GM21825 (cell line): Measurements from ENCODE around the gene TMED5.
"Not testable (repeated sequence)": the region's sequence is repeated elsewhere in the genome, so short reads cannot be mapped to it uniquely, and the experiment has no call there.

Experiments used
- ATAC-seq: cut with Tn5 transposase; IDR thresholded peaks from one replicate; pipeline ENCODE4 v1.9.1; 2021; ENCODE audit warnings: mild to moderate bottlenecking, moderate library complexity; ENCODE audit not compliant: unreplicated experiment

TMED5 gene

GRCh38 chr1:93179886-93180722, at the start of gene TMED5:
TSS of gene TMED5 (minus strand) at chr1:93180413. CDS start at chr1:93180242, 171 bp downstream.
- ATAC-seq = peak; percentile 85

DNA sequence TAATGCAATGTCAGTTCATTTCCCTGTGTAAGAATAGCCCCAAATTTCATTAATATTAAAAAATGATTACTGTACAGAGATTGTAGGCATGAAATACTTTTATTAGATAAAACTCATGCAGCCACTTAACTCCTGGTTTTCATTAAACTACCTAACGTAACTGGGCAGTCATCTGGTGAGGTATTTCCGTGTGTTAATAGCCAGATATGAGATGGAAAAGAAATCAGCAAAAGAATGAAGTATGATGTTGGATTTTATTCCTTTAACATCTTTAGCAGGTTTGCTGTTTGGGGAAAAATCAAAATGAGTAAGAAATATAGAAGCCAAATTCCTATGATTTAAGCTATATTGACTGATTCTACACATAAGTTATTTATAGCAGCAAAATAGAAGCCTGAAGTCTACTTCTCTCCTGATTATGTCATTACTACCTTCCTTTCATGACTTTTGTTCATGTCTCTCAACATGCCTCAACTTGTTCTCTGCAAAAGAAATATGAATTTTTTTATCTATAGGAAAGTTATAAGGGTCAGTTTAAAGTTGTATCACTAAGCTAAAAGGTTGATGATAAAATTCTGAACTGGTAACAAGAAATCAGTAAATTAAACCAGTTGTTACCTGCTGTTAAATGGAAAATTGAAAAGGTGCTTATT, 42.9 kb upstream of the TMED5 start:
- no peak for ATAC-seq

DNA sequence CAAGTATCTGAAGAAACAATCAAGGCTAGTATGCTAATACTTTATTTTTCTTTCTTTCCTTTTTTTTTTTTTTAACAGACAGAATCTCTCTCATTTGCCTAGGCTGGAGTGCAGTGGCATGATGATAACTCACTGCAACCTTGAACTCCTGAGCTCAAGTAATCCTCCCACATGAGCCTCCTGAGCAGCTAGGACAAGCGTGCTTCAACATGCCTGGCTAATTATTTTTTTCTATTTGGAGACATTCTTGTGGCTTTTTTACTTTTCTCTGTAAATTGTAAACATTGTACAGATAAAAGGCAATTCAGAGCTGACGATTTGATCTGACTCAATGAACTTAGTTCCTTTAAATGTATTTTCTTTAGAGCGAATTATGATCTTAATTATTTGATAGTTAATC, 41.7 kb upstream of the TMED5 start:
- no peak for ATAC-seq

- not testable (repeated sequence) for ATAC-seq
Measured at GRCh38 chr1:93220716-93221115, 40.5 kb upstream of the TMED5 start.

- ATAC-seq = no peak
Measured at GRCh38 chr1:93219443-93219842, 39.2 kb upstream of the TMED5 start.

DNA sequence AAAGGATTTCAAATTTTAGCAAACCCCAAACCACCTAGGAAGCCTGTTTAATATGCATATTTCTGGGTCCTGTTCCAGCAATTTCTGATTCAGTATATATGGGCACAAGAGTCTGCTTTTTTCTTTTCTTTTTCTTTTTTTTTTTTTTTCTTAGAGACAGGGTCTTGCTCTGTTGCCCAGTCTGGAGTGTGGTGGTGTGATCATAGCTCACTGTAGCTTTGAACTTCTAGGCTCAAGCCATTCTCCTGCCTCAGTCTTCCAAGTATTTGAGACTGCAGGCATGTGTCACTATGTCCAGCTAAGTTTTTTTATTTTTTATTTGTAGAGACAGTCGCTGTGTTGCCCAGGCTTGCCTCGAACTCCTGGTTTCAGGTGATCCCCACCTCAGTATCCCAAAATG, 35.1 kb upstream of the TMED5 start:
- no peak for ATAC-seq

DNA sequence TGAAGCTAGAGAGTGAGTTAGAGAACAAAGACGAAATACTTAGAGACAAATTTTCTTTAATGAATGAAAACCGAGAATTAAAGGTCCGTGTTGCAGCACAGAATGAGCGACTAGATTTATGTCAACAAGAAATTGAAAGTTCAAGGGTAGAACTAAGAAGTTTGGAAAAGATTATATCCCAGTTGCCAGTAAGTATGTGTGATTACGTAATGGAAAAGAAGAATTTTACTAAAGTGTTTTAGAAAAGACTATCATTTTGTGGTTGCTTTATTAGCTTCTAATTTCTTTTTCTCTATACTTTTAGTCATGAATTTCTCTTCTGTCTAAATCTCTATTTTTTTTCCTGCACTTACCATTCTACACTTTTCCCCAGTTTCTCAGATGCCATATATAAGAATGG, 27.0 kb upstream of the TMED5 start:
- no peak for ATAC-seq

DNA sequence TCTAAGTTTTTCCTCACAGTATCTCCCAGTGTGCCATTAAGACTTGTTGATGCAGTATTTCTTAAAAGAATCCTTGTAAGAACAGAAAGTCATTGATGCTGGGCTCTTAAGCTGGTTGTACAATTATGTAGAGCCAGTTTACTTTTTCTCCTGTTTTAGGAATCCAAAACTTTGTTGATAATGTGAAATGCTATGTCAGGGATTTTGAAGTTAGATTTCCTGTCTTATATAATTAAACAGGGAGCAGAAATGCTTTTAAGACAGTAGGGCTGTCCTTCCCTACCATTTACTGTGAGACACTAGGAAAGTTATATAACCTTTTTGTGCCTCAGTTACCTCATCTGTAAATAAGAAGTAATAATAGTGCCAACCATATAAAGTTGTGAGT, 26.3 kb upstream of the TMED5 start:
- no peak for ATAC-seq

GRCh38 chr1:93205892-93206566, 25.8 kb upstream of the TMED5 start:
- no peak for ATAC-seq

DNA sequence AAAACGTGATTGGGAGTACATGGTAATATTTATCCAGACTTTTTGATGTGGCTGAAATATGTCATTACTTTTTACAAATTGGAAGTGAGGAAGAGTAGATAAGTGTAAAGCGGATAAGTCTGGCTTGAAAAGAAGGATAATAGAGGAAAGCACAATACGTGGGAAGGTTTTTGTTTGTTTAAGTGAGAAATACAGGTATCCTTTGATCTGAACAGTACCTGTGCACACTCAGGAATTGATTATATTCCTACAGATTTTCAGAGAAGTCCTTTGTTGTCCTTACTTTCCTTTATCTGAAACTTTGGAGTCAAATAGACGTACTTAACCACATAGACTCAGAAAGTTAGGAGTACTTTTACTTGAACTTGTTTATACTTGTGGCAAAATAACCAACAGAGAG, 20.5 kb upstream of the TMED5 start:
- no peak for ATAC-seq

- no peak for ATAC-seq
Measured at GRCh38 chr1:93200086-93200620, 19.9 kb upstream of the TMED5 start.

- ATAC-seq = no peak
Measured at GRCh38 chr1:93199150-93199549, 18.9 kb upstream of the TMED5 start.

GRCh38 chr1:93196591-93196990, 16.4 kb upstream of the TMED5 start:
- no peak for ATAC-seq

GRCh38 chr1:93194231-93194990, 14.2 kb upstream of the TMED5 start:
- ATAC-seq = no peak

DNA sequence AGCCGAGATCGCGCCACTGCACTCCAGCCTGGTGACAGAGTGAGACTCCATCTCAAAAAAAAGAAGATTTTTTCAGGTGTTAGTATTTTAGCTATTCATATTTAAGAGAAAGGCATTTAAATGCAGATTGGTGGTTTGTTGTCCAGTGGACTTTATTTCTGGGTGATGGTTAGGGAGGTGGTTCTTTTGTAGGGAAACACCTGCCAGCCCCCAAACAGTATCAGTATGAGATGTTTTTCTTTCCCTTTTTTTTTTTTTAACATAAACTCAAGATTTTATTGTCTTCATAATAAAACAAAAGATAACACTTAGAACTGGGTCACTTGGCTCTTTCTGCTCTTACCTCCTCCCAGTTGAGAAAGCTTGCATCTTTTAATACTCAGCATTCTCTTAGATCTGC, 10.2 kb upstream of the TMED5 start:
- no peak for ATAC-seq

DNA sequence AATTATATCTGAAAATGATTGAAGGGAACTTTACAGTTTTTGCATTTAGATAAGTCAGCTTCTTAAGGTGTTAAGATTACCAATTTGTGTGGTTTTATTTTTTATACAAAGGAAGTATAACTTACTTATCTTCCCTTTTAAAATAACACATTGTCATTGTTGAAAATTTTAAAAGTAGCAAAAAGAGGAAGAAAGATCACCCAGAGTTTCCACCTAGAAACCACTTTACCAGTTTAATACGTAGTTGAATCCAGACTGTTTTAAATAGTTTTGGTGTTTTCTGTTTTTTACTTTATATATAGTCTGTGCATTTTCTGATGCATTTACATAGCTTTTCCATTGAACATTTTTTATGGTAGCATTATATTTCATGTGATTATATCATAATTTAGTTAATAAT, 6.5 kb upstream of the TMED5 start:
- ATAC-seq = no peak

GRCh38 chr1:93180723-93181613, 755 bp upstream of the TMED5 start, which contains the start of gene CCDC18:
TSS of gene CCDC18 (plus strand) at chr1:93180724. CDS start at chr1:93183362, 2,638 bp downstream.
- no peak for ATAC-seq

GRCh38 chr1:93178418-93178817, 1.8 kb downstream of the TMED5 start:
- no peak for ATAC-seq

- ATAC-seq = no peak
Measured at GRCh38 chr1:93177991-93178390, 2.2 kb downstream of the TMED5 start.

- not testable (repeated sequence) for ATAC-seq
Measured at GRCh38 chr1:93174638-93175037, 5.6 kb downstream of the TMED5 start.
